ENCODE data around the gene ADGRL3. TPM values are rescaled to one million over a fixed set of nuclear protein-coding genes. Genes with fewer than 3 reads are reported as not detected.

ADGRL3 gene
- total RNA-seq, 1 donor from 2014 or later: 2.1 TPM

GRCh38 chr4:62093735-62094134 lies 893.6 kb downstream of the ADGRL3 start:
- DNase-seq (ENCODE audit: low read depth): no peak
- no peak for TF ChIP-seq CTCF (IDR thresholded peaks at IDR 0.05; ENCODE audit: insufficient read depth, low read length, poor library complexity, severe bottlenecking)
- H3K27me3 ChIP-seq (ENCODE audit: control insufficient read depth, insufficient read depth, low read length): no peaks in the 10 kb centered on the region
- H3K4me3 ChIP-seq (ENCODE audit: low read depth, low read length): no peak overlapping the region
- H3K36me3 ChIP-seq (ENCODE audit: control insufficient read depth, insufficient read depth, low read length): no peaks in the 10 kb centered on the region

DNA sequence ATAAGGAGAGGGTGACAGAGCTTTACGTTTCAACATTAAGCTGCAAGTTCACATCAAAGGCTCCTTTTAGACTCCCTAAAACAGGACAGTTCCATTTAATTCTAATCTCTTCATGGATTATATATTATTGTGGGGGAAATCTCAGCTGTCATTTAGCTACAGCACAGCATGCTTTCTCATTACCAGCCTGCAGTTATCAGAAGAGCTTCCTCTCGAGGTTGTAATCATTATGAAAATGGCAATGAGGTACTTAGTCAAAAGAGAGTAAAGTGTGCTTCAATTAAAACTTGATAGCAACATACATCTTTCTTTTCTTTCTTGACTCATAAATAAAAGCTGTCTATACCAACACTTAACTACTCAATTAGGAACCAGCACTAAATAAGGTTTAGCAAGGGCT lies 896.8 kb downstream of the ADGRL3 start:
- no peaks in the 10 kb centered on the region for H3K27me3 ChIP-seq (ENCODE audit: control insufficient read depth, insufficient read depth, low read length)
- TF ChIP-seq CTCF (IDR thresholded peaks at IDR 0.05; ENCODE audit: insufficient read depth, low read length, poor library complexity, severe bottlenecking): no peak
- no peak overlapping the region for H3K4me3 ChIP-seq (ENCODE audit: low read depth, low read length)
- H3K36me3 ChIP-seq (ENCODE audit: control insufficient read depth, insufficient read depth, low read length): no peaks in the 10 kb centered on the region
- DNase-seq (ENCODE audit: low read depth): no peak

DNA sequence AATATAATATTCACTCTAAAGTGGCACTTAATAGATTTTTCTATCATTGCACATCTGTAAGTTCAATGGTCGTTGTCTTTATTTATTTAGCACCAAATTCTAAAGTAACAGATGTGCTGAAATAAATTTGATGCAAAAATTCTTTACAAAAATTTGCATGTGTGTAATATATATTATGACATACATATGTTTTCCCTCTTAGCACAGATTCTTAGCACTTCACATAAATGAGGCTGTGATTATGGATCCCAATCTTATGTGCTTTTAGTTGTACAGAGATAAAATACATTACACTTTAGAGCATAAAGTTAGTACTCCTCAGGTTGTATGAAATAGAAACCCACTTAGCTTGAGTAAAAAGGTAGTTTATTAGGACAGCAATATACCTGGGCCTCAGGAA lies 915.1 kb downstream of the ADGRL3 start:
- H3K4me3 ChIP-seq (ENCODE audit: low read depth, low read length): no peak overlapping the region

GRCh38 chr4:62117886-62118285 lies 917.8 kb downstream of the ADGRL3 start:
- no peak for DNase-seq (ENCODE audit: low read depth)
- Histone ChIP-seq H3K36me3 (ENCODE audit: control insufficient read depth, insufficient read depth, low read length) (no peaks in the 10 kb centered on the region), H3K27me3 (ENCODE audit: control insufficient read depth, insufficient read depth, low read length) (no peaks in the 10 kb centered on the region), H3K4me3 (ENCODE audit: low read depth, low read length) (no peak overlapping the region)
- no peak for TF ChIP-seq CTCF (IDR thresholded peaks at IDR 0.05; ENCODE audit: insufficient read depth, low read length, poor library complexity, severe bottlenecking)

More for the DNA sequence above, 915.1 kb downstream of the ADGRL3 start:
- no peaks in the 10 kb centered on the region for H3K36me3 ChIP-seq (ENCODE audit: control insufficient read depth, insufficient read depth, low read length)
- DNase-seq (ENCODE audit: low read depth): no peak
- no peaks in the 10 kb centered on the region for H3K27me3 ChIP-seq (ENCODE audit: control insufficient read depth, insufficient read depth, low read length)
- no peak for TF ChIP-seq CTCF (IDR thresholded peaks at IDR 0.05; ENCODE audit: insufficient read depth, low read length, poor library complexity, severe bottlenecking)

DNA sequence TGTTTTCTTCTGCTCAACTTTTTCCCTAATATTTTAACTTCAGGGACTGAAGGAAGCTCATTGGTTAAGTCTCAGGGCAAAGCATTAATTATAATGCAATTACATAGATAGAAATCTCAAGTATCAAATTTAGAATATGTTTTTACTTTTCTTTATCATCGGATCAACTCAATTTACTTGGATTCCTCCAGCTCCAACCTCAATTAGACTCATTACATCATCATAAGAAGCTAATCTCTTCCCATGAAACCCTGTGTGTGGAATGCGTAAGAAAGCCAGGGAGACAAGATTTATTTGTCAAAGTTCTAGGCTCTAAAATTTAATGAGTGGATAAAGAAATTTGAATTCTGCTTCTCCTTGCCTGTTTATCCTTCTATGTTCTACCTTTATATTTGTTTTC lies 918.4 kb downstream of the ADGRL3 start:
- TF ChIP-seq CTCF (IDR thresholded peaks at IDR 0.05; ENCODE audit: insufficient read depth, low read length, poor library complexity, severe bottlenecking): no peak
- Histone ChIP-seq H3K27me3 (ENCODE audit: control insufficient read depth, insufficient read depth, low read length) (no peaks in the 10 kb centered on the region), H3K4me3 (ENCODE audit: low read depth, low read length) (no peak overlapping the region), H3K36me3 (ENCODE audit: control insufficient read depth, insufficient read depth, low read length) (no peaks in the 10 kb centered on the region)
- DNase-seq (ENCODE audit: low read depth): no peak

- Histone ChIP-seq H3K27me3 (ENCODE audit: control insufficient read depth, insufficient read depth, low read length) (no peaks in the 10 kb centered on the region), H3K4me3 (ENCODE audit: low read depth, low read length) (no peak overlapping the region), H3K36me3 (ENCODE audit: control insufficient read depth, insufficient read depth, low read length) (no peaks in the 10 kb centered on the region)
- TF ChIP-seq CTCF (IDR thresholded peaks at IDR 0.05; ENCODE audit: insufficient read depth, low read length, poor library complexity, severe bottlenecking): no peak
- no peak for DNase-seq (ENCODE audit: low read depth)
These were observed 919.1 kb downstream of the ADGRL3 start for GRCh38 chr4:62119195-62119594.
